GM12865 (cell line): ENCODE data around the gene TGOLN2.
"Not testable (repeated sequence)": the region's sequence is repeated elsewhere in the genome, so short reads cannot be mapped to it uniquely, and the experiment has no call there.

ENCODE experiments used
- DNase-seq: peaks from one replicate; pipeline ENCODE4 v3.0.0; 2010; ENCODE audit warnings: low read depth
- H3K4me3 ChIP-seq: 2 replicates; pipeline ENCODE4 v1.5.1; 2011; ENCODE audit warnings: mild to moderate bottlenecking, low read depth, low read length, control low read depth
- CTCF ChIP-seq: IDR thresholded peaks from 2 replicates; pipeline ENCODE4 v1.5.1; 2011; ENCODE audit warnings: low read length, control low read depth, low read depth, inconsistent platforms; ENCODE audit not compliant: insufficient read depth; ENCODE audit errors: missing control alignments

TGOLN2 gene

DNA sequence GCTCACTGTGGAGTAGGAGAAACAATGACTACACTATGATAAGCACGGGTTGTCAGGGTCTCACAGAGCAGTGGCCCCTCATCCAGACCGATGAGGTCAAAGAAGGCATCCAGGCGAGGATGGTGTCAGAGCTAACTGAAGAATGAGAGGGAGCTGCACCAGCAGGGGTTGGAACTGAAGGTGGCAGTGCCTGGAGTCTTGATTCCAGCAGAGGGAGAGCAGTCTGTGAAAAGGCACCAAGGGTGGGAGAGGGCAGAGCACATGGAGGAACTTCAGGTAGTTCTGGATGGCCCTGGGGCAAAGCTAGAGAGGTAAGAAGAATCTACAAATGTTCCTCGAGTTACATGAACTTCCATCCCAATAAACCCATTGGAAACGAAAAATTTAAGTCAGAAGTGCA is 39.4 kb upstream of the TGOLN2 start:
- no peak for DNase-seq
- no peak overlapping the region for H3K4me3 ChIP-seq
- no peak for TF ChIP-seq CTCF

DNA sequence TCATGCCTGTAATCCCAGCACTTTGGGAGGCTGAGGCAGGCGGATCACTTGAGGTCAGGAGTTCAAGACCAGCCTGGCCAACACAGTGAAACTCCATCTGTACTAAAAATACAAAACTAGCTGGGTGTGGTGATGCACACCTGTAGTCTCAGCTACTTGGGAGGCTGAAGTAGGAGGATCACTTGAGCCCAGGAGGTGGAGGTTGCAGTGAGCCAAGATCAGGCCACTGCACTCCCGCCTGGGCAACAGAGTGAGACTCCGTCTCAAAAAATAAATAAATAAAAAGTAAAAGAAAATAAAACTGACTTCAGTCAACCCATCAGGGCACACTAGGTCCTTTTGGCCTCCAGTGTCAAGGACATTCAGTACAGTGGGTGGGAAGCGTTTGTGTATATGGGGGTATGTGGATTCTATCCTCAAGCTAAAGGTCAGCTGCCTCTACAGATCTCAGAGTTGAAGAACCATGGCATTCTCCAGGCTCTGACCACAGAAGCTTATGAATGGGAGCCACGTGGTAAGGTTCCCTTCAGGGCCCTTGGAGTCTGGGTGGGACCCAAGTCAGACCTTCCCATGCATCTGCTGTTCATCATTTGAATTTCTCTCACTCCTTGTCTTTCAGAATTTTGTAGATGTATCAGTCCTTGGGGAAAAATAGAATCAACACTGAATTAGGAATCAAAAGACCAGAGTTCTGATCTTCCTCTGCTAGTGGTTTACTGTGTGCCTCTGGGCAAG is 35.0 kb upstream of the TGOLN2 start:
- not testable (repeated sequence) for DNase-seq, H3K4me3 ChIP-seq

DNA sequence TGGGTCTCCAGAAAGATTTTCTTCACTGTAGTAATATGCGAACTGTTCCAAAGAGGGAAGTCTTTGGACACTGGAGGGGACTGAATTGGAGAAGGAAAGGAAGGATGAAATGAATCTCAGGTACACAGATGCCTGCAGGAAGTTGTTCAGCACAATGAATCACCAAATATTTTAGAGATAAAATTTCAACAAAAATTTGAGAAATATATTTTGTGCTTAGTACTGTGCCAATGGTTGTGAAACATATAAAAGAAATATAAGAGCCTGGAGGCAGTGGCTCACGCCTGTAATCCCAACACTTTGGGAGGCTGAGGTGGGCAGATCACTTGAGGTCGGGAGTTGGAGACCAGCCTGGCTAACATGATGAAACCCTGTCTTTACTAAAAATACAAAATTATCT is 29.9 kb upstream of the TGOLN2 start:
- no peak for DNase-seq
- no peak for TF ChIP-seq CTCF
- no peak overlapping the region for H3K4me3 ChIP-seq

DNA sequence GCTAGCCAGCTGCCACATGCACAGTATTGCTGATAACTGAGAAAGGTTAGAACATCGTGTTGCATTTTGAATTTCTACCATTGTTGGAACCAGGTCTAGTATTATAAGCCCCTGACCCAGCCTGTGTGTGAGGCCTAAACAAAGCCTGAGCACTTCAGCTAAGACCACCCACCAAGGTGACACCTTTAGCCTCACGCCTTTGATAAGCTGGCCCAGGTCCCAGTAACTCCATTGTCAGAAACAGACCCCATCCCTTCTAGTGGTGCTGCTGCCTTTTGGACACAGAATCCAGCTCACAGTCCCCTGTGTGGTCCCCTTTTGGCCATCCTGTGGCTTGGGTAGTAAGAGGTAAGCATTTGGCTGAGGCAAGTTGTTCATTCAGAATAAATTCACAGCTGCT is 28.4 kb upstream of the TGOLN2 start:
- DNase-seq = no peak
- no peak for TF ChIP-seq CTCF
- H3K4me3 ChIP-seq = no peak overlapping the region

DNA sequence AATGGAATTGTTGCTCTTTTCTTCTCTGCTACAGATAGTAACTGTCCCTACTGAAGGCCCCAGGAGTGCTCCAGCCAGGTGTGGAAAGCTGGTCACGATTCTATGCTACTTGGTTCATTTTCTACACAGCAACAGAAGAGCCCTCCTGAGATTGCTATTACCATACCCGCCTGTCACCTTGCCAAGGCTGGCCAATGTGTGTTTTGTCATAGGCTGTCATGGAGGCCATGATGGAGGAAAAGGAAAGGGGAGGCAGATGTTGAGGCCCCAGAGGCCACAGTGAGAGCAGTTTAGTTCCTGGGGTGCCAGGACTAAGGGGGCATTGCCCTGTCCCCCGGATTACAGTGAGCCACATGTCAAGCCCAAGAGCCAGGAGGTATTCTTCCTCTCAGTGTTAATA is 27.7 kb upstream of the TGOLN2 start:
- TF ChIP-seq CTCF = no peak
- no peak for DNase-seq
- H3K4me3 ChIP-seq = peak overlapping the region; percentile 86

DNA sequence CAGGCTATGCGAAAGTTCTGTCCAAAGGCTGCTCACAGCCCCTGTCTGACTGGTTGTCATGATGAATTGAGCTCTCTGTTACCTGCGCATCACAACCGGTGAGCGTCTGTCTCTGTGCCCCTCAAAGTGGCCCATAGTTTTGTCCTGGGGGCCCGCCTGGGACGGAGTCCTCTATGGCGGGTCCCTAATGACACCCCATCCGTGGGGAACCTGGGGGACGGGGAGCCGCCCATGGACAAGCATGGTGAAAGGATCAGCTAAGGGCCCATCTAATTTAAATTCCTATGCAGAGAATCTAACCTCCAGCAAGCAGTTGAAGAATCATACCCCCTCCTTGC is 27.3 kb upstream of the TGOLN2 start:
- no peak for TF ChIP-seq CTCF

DNA sequence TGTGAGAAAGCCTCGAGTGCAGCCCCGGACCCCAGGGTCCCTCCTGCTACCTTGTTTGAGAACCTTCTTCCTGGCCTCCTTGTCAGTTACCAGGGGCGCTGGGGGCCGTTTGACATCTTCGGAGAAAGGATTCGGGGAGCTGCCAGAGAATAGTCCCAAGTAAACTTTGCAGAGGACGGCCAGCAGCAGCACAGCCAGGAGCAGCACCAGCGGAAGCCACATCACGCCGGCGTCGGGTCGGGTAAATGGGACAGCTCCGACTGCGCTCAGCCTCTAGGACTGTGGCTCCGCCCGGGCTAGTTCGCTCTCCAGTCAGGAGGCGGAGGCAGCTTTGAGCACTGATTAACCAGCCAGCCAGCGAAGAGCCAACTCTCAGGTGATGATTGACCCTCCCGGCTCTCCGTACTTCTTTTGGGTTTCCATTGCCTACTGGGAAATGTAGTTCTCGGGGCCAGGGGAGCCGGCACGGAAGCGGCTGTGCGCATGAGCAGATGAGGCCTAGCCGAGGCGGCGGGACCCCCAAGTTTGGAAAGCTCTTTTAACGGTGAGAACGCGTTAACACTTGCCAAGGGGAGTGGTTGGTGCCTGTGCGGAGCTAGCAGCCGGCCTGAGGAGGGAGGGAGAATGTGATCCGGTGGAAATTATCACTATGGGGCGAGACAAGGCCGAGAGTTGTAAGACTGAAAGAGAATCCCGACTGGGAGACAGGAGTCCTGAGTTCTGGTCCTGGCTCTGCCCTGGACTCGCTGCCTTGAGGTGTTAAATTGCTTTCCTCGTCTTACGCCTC is 26.7 kb upstream of the TGOLN2 start, which contains the start of the genes ELMOD3 and RETSAT:
Gene ELMOD3, plus strand, starts transcription at position 484 of the 787 bp plus-strand sequence. CDS start 2,430 bp downstream, outside the sequence.
Gene RETSAT, minus strand, starts transcription at position 243 of the 787 bp plus-strand sequence. Its CDS starts 21 bp downstream, at position 222.
- peak within 1 kb of the TSS; percentile 86 for H3K4me3 ChIP-seq
- DNase-seq = peak; percentile 100
- TF ChIP-seq CTCF = no peak

More for the DNA sequence above, 27.3 kb upstream of the TGOLN2 start:
- DNase-seq = no peak
- peak overlapping the region; percentile 86 for H3K4me3 ChIP-seq
